Upper lobe of right lung (tissue), 1 donor: ENCODE measurements around the gene KCNN4. TPM values are rescaled to one million over a fixed set of nuclear protein-coding genes. Genes with fewer than 3 reads are reported as not detected.
A peak's percentile ranks its signal among the peaks of the same experiment; 100 is the strongest.
"Not testable (repeated sequence)": the region's sequence is repeated elsewhere in the genome, so short reads cannot be mapped to it uniquely, and the experiment has no call there.

Experiments used
- ATAC-seq: fragments of 200-7000 bp; cut with Tn5 transposase; one replicate; pipeline ENCODE4 v1.9.1; 2020; ENCODE audit warnings: mild to moderate bottlenecking, moderate library complexity
- DNase-seq: peaks from one replicate; pipeline ENCODE4 v3.0.0-alpha.2; 2020
- H3K27ac ChIP-seq: fragments of 200-600 bp; one replicate; pipeline ENCODE4 v1.8.0; 2022
- H3K27me3 ChIP-seq: fragments of 200-600 bp; one replicate; pipeline ENCODE4 v1.8.0; 2022; ENCODE audit warnings: mild to moderate bottlenecking
- H3K36me3 ChIP-seq: fragments of 200-600 bp; one replicate; pipeline ENCODE4 v1.8.0; 2022
- H3K4me1 ChIP-seq: fragments of 200-600 bp; one replicate; pipeline ENCODE4 v1.8.0; 2022
- H3K4me3 ChIP-seq: fragments of 200-600 bp; one replicate; pipeline ENCODE4 v1.8.0; 2022; ENCODE audit warnings: mild to moderate bottlenecking
- H3K9me3 ChIP-seq: fragments of 200-600 bp; one replicate; pipeline ENCODE4 v1.8.0; 2022
- CTCF ChIP-seq: fragments of 200-600 bp; IDR thresholded peaks from one replicate; pipeline ENCODE4 v1.8.0; 2022; ENCODE audit warnings: antibody characterized with exemption
- intact Hi-C: fragments of 100-400 bp; cut with DNase I; formaldehyde crosslinking; loops from one replicate; pipeline ENCODE4 v1.11.0; 2022
- total RNA-seq: library from RNA; stranded (reverse); fragmentation: NEBNext Ultra II Directional; extraction: Animal tissue kit (Norgen Biotek cat#: 25700); gene quantifications from one replicate; pipeline ENCODE4 v1.2.1, GENCODE V29; 2021
- donor health status: DM: no; HTN: yes; CAD: no; lungs with severe emphysema.

Gene KCNN4
- total RNA-seq, 1 donor from 2014 or later: 7.3 TPM

DNA sequence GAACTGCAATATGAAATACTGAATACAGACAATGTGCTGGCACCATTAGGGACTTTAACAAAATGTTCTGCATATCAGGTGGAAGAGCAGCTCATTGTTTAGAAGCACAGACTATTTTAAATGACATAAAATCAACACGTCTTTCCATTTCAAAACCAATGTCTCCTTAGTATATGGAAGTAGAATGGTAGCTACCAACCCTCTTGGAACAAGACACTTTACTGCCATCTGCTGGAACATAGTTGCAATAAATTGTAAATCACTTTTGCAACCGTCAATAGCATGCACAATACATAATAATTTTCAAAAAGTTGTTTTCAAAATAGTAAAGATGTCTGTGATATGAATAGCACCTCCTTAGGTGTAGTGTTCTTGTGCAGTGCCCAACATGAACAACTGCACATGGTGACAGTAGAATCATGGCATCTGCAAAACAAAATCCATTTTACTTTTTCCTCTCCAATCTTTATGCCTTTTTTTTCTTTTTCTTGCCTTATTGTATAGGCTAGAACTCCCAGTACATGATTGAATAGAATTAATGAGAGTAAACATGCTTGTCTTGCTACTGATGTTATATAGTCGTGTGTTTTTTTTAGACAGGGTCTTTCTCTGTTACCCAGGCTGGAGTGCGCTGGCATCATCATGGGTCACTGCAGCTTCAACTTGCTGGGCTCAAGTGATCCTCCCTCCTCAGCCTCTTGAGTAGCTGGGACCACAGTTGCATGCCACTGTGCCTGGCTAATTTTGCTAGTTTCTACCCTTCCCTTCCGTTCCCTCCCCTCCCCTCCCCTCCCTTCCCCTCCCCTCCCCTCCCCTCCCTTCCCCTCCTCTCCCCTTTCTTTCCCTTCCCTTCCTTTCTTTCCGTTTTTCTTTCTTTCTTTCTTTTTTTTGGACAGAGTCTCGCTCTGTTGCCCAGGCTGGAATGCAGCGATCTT is 29.3 kb upstream of the KCNN4 start:
- peak; percentile 67 for TF ChIP-seq CTCF
- no peak for DNase-seq
- H3K4me3 ChIP-seq: no peak overlapping the region
- H3K27me3 ChIP-seq: no peaks in the 10 kb centered on the region
- peak; percentile 82 for ATAC-seq
- H3K9me3 ChIP-seq: no peaks in the 10 kb centered on the region
- H3K36me3 ChIP-seq: no peaks in the 10 kb centered on the region
- H3K27ac ChIP-seq: no peak overlapping the region
- H3K4me1 ChIP-seq: no peaks in the 10 kb centered on the region
- intact Hi-C loops: no loop called here

DNA sequence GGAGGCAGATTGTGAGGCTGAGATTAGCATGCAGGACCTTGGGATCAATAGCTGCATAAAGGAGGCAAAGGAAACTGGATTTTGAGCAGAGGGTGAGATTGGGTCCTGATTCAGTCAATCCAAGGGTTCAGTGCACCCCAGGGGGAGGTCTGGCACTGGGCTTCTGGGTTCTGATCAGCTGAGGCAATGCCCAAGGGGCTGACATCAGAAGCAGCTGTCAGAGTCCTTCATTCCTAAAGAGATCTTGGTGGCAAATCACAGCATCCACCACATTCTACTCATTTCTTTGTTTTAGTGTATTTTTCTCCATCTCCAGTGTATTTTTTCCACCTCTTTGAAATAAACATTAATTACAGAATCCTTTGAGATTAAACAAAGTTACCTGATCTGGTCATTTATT is 26.9 kb upstream of the KCNN4 start:
- ATAC-seq (no peak), DNase-seq (no peak)
- Histone ChIP-seq H3K4me3 (no peak overlapping the region), H3K4me1 (no peaks in the 10 kb centered on the region), H3K27me3 (no peaks in the 10 kb centered on the region), H3K9me3 (no peaks in the 10 kb centered on the region), H3K36me3 (no peaks in the 10 kb centered on the region), H3K27ac (no peak overlapping the region)
- TF ChIP-seq CTCF: no peak
- intact Hi-C loops: no loop called here

DNA sequence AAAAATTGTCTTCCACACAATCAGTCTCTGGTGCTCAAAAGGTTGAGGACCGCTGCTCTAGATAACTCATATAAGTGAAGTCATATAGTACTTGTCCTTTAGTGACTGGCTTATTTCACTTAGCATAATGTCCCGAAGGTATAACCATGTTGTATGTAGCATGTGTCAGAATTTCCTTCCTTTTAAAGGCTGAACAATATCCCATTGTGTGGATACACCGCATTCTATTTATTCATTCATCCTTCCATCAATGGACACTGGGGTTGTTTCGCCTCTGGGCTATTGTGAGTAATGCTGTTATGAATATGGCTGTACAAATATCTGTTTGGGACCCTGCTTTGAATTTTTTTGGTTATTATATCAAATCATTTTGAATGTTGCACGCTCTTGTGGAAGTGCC is 26.1 kb upstream of the KCNN4 start:
- H3K36me3 ChIP-seq: no peaks in the 10 kb centered on the region
- H3K27ac ChIP-seq: no peak overlapping the region
- no peak overlapping the region for H3K4me3 ChIP-seq
- DNase-seq: no peak
- intact Hi-C loops: no loop called here
- ATAC-seq: no peak
- H3K4me1 ChIP-seq: no peaks in the 10 kb centered on the region
- TF ChIP-seq CTCF: no peak
- no peaks in the 10 kb centered on the region for H3K9me3 ChIP-seq
- H3K27me3 ChIP-seq: no peaks in the 10 kb centered on the region

DNA sequence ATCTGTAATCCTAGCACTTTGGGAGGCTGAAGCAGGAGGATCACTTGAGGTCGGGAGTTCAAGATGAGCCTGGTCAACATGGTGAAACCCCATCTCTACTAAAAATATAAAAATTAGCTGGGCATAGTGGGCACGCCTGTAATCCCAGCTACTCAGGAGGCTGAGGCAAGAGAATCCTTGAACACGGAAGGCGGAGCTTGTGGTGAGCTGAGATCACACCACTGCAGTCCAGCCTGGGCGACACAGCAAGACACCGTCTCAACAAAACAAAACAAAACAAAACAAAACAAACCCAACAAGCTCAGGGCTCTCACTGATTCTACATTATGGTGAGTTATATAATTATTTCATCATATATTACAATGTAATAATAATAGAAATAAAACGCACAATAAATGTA is 25.6 kb upstream of the KCNN4 start:
- H3K27me3 ChIP-seq, H3K4me1 ChIP-seq, H3K27ac ChIP-seq, ATAC-seq, H3K36me3 ChIP-seq, H3K4me3 ChIP-seq, intact Hi-C loops, DNase-seq, H3K9me3 ChIP-seq: not testable (repeated sequence)

DNA sequence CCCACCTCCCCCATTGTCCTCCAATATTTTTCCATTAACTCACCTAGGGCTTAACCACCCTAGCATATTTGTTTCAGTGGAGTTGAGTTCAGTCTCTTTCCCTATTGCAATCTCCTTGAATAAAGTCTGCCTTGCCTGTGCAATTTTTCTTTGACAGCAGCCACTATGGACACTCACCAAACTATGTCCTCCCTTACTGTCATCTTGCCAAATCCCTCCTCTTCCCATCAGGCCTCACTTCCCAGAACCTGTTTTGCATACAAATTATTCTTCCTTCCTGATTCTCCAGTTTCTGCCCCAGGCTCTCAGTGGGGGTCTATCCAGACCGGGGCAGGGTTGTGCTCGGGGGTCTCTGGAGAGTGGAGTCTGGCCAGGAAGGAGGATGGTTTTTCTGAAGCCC is 23.7 kb upstream of the KCNN4 start:
- ATAC-seq (no peak), DNase-seq (no peak)
- no peaks in the 10 kb centered on the region for H3K4me1 ChIP-seq
- H3K4me3 ChIP-seq: no peak overlapping the region
- no peaks in the 10 kb centered on the region for H3K9me3 ChIP-seq
- no peaks in the 10 kb centered on the region for H3K27me3 ChIP-seq
- intact Hi-C loops: no loop called here
- no peak overlapping the region for H3K27ac ChIP-seq
- H3K36me3 ChIP-seq: no peaks in the 10 kb centered on the region
- TF ChIP-seq CTCF: no peak

- Histone ChIP-seq H3K4me1 (peaks cover 8% of the 10 kb centered on the region), H3K4me3 (no peak within 1 kb of the TSS), H3K27me3 (no peaks in the 10 kb centered on the region), H3K36me3 (no peaks in the 10 kb centered on the region), H3K9me3 (no peaks in the 10 kb centered on the region), H3K27ac (no peak within 1 kb of the TSS)
- no peak for TF ChIP-seq CTCF
- DNase-seq (no peak), ATAC-seq (no peak)
- intact Hi-C loops: no loop called here
Observed at GRCh38 chr19:43802216-43802951, 21.6 kb upstream of the KCNN4 start, which contains the start of gene LYPD5. LYPD5 (minus strand) TSS chr19:43802447; CDS start chr19:43802380, 67 bp downstream.
